Stimulated activated CD4-positive, alpha-beta T cell treated with anti-CD3 and anti-CD28 coated beads, Interleukin-12 subunit alpha, Interleukin-12 subunit beta, amount 100 ng/mL, for 24 hours (primary cell): Measurements from ENCODE around the gene OIP5.
"Not testable (repeated sequence)": the region's sequence is repeated elsewhere in the genome, so short reads cannot be mapped to it uniquely, and the experiment has no call there.

Experiments
- DNase-seq, 2 experiments: peaks; one replicate each; pipeline ENCODE4 v3.0.0-alpha.2; 2020; ENCODE audit warnings: low read depth in 2 of 2

The OIP5 gene

GRCh38 chr15:41332194-41333025 is at the start of gene OIP5, which contains the start of gene NUSAP1:
OIP5 (minus strand) TSS chr15:41332591; CDS start chr15:41332561, 30 bp downstream.
NUSAP1 (plus strand) TSS chr15:41332881; CDS start chr15:41332958, 77 bp downstream.
- DNase-seq, result peak; percentile 96 to 97

- DNase-seq, result no peak
Measured at GRCh38 chr15:41377978-41378377, 45.6 kb upstream of the OIP5 start.

- no peak for DNase-seq
Measured at GRCh38 chr15:41367418-41367817, 35.0 kb upstream of the OIP5 start.

- DNase-seq, result no peak
Measured at GRCh38 chr15:41354371-41354770, 22.0 kb upstream of the OIP5 start.

GRCh38 chr15:41350057-41350717 is 17.8 kb upstream of the OIP5 start:
- DNase-seq, result no peak

GRCh38 chr15:41347236-41347635 is 14.8 kb upstream of the OIP5 start:
- no peak for DNase-seq

GRCh38 chr15:41341519-41341918 is 9.1 kb upstream of the OIP5 start:
- no peak for DNase-seq

GRCh38 chr15:41340189-41340695 is 7.9 kb upstream of the OIP5 start:
- no peak for DNase-seq

- no peak for DNase-seq
Measured at GRCh38 chr15:41337631-41338522, 5.5 kb upstream of the OIP5 start.

- DNase-seq, result no peak
Measured at GRCh38 chr15:41337047-41337446, 4.7 kb upstream of the OIP5 start.

- no peak for DNase-seq
Measured at GRCh38 chr15:41336549-41336948, 4.2 kb upstream of the OIP5 start.

GRCh38 chr15:41334293-41335120 is 2.1 kb upstream of the OIP5 start:
- DNase-seq, result no peak

GRCh38 chr15:41333026-41333562 is 703 bp upstream of the OIP5 start:
- DNase-seq, result no peak

GRCh38 chr15:41331833-41332193 is 578 bp downstream of the OIP5 start:
- no peak for DNase-seq

- DNase-seq, result no peak
Measured at GRCh38 chr15:41331281-41331680, 1.1 kb downstream of the OIP5 start.

- no peak for DNase-seq
Measured at GRCh38 chr15:41323611-41324010, 8.8 kb downstream of the OIP5 start.

- not testable (repeated sequence) for DNase-seq
Measured at GRCh38 chr15:41320805-41321330, 11.5 kb downstream of the OIP5 start.

GRCh38 chr15:41309226-41309905 is 23.0 kb downstream of the OIP5 start:
- no peak for DNase-seq

- no peak for DNase-seq
Measured at GRCh38 chr15:41307679-41308078, 24.7 kb downstream of the OIP5 start.
